H1 (cell line): ENCODE measurements around the gene TTC23. TPM values are rescaled to one million over a fixed set of nuclear protein-coding genes. Genes with fewer than 3 reads are reported as not detected.

Experiments used
- CTCF ChIA-PET: fragments of 300-600 bp; sonication (Branson Sonifier 250); formaldehyde crosslinking; loops from one replicate; lab custom pipeline; 2021; ENCODE audit not compliant: partially characterized antibody; lab: Charles Lee
- POLR2A ChIA-PET: fragments of 300-600 bp; sonication (Branson Sonifier 250); formaldehyde crosslinking; loops from one replicate; lab custom pipeline; 2021; ENCODE audit warnings: inconsistent platforms; ENCODE audit not compliant: partially characterized antibody; lab: Charles Lee
- DNase-seq, 2 experiments: peaks; one replicate each; pipeline versions ENCODE4 v3.0.0 to v3.0.0-alpha.2; 2010 to 2022; ENCODE audit warnings: low spot score in 2 of 2, low read depth in 1 of 2, mixed read lengths in 1 of 2
- FAIRE-seq: peaks from 2 replicates; lab custom pipeline; 2011; peaks lifted over from hg19 to GRCh38; lab: Jason Lieb, UNC
- H2AFZ ChIP-seq: 2 replicates; pipeline ENCODE4 v1.8.1; 2012; ENCODE audit warnings: low read length, inconsistent platforms
- H2AK5ac ChIP-seq: 2 replicates; pipeline ENCODE4 v1.6.1; 2013; ENCODE audit warnings: low read depth, low read length
- H2BK120ac ChIP-seq: replicated peaks from 2 replicates; pipeline ENCODE3; 2013; ENCODE audit warnings: low read depth, low read length, inconsistent platforms
- H2BK12ac ChIP-seq: 2 replicates; pipeline ENCODE4 v1.6.1; 2013; ENCODE audit warnings: low read depth, low read length
- H2BK15ac ChIP-seq: 2 replicates; pipeline ENCODE4 v1.6.1; 2013; ENCODE audit warnings: low read length
- H2BK20ac ChIP-seq: 2 replicates; pipeline ENCODE4 v1.6.1; 2013; ENCODE audit warnings: low read length
- H2BK5ac ChIP-seq: 2 replicates; pipeline ENCODE4 v1.6.1; 2013; ENCODE audit warnings: low read depth, low read length
- H3K14ac ChIP-seq: 2 replicates; pipeline ENCODE4 v1.6.1; 2013; ENCODE audit warnings: inconsistent platforms; ENCODE audit not compliant: insufficient read length
- H3K18ac ChIP-seq: 2 replicates; pipeline ENCODE4 v1.6.1; 2013; ENCODE audit warnings: low read length; ENCODE audit errors: extremely low read depth
- H3K23ac ChIP-seq: 2 replicates; pipeline ENCODE4 v1.6.1; 2013; ENCODE audit warnings: inconsistent platforms; ENCODE audit not compliant: insufficient read length
- H3K23me2 ChIP-seq: 2 replicates; pipeline ENCODE4 v1.6.1; 2013; ENCODE audit warnings: low read depth, low read length
- H3K27ac ChIP-seq: 2 replicates; pipeline ENCODE4 v1.6.1; 2011; ENCODE audit warnings: low read depth, low read length, inconsistent platforms
- H3K27me3 ChIP-seq, 4 experiments: replicated peaks in 1 of 4; 1 replicate in 1 of 4; 2 replicates in 3 of 4; pipeline versions ENCODE4 v1.6.1 to v1.8.1; 2011 to 2013; ENCODE audit warnings: low read length in 3 of 4, mild to moderate bottlenecking in 3 of 4, inconsistent platforms in 2 of 4, mixed read lengths in 2 of 4, moderate library complexity in 1 of 4; ENCODE audit not compliant: control insufficient read depth in 3 of 4, insufficient read depth in 3 of 4; ENCODE audit errors: extremely low read depth in 1 of 4
- H3K36me3 ChIP-seq, 4 experiments: 2 replicates each; pipeline versions ENCODE4 v1.6.1 to v1.8.1; 2011 to 2013; ENCODE audit warnings: mild to moderate bottlenecking in 4 of 4, low read length in 3 of 4, moderate library complexity in 2 of 4, control low read depth in 1 of 4, inconsistent platforms in 1 of 4; ENCODE audit not compliant: insufficient read depth in 4 of 4, control insufficient read depth in 2 of 4
- H3K4ac ChIP-seq: replicated peaks from 2 replicates; pipeline ENCODE3; 2013; ENCODE audit warnings: low read length, low read depth, mixed read lengths, inconsistent platforms; ENCODE audit not compliant: insufficient read length
- H3K4me1 ChIP-seq, 4 experiments: replicated peaks in 1 of 4; 1 replicate in 1 of 4; 2 replicates in 3 of 4; pipeline versions ENCODE4 v1.6.1 to v1.8.1; 2011 to 2013; ENCODE audit warnings: low read length in 3 of 4, inconsistent platforms in 2 of 4, mixed read lengths in 1 of 4; ENCODE audit not compliant: insufficient read depth in 4 of 4, control insufficient read depth in 3 of 4
- H3K4me2 ChIP-seq, 2 experiments: 2 replicates each; pipeline versions ENCODE4 v1.6.1 to v1.8.1; 2011 to 2013; ENCODE audit warnings: low read depth in 2 of 2, low read length in 2 of 2, control low read depth in 1 of 2, inconsistent platforms in 1 of 2, mild to moderate bottlenecking in 1 of 2; ENCODE audit not compliant: insufficient read depth in 1 of 2
- H3K4me3 ChIP-seq, 4 experiments: fragments of 200-600, 300-600 bp in 1 of 4; sonication (generic), shearing (Covaris generic), sonication (Bioruptor Twin) in 1 of 4; 2 replicates each; pipeline versions ENCODE4 v1.5.1 to v1.8.1; 2011 to 2016; ENCODE audit warnings: low read length in 4 of 4, low read depth in 3 of 4, control low read depth in 2 of 4, inconsistent platforms in 2 of 4, mild to moderate bottlenecking in 2 of 4, mixed read lengths in 1 of 4, moderate library complexity in 1 of 4; ENCODE audit not compliant: insufficient read depth in 2 of 4; ENCODE audit errors: extremely low read depth in 1 of 4
- H3K56ac ChIP-seq: replicated peaks from 2 replicates; pipeline ENCODE3; 2013; ENCODE audit warnings: low read depth, mild to moderate bottlenecking, mixed read lengths, low read length, inconsistent platforms; ENCODE audit not compliant: insufficient read length
- H3K79me1 ChIP-seq: 2 replicates; pipeline ENCODE4 v1.6.1; 2013; ENCODE audit warnings: low read depth, low read length, control low read depth
- H3K79me2 ChIP-seq, 2 experiments: 2 replicates each; pipeline versions ENCODE4 v1.6.1 to v1.8.1; 2012 to 2013; ENCODE audit warnings: low read length in 2 of 2, mild to moderate bottlenecking in 2 of 2, inconsistent platforms in 1 of 2; ENCODE audit not compliant: insufficient read depth in 2 of 2, control insufficient read depth in 1 of 2
- H3K9ac ChIP-seq, 4 experiments: replicated peaks in 1 of 4; 1 replicate in 1 of 4; 2 replicates in 3 of 4; pipeline versions ENCODE4 v1.6.1 to v1.8.1; 2011 to 2013; ENCODE audit warnings: low read depth in 3 of 4, low read length in 3 of 4, control low read depth in 2 of 4, mild to moderate bottlenecking in 2 of 4, moderate library complexity in 2 of 4, inconsistent platforms in 1 of 4; ENCODE audit errors: extremely low read depth in 1 of 4
- H3K9me3 ChIP-seq, 2 experiments: 2 replicates each; pipeline versions ENCODE4 v1.6.1 to v1.8.1; 2012 to 2013; ENCODE audit warnings: mild to moderate bottlenecking in 2 of 2, moderate library complexity in 2 of 2, control low read depth in 1 of 2, inconsistent platforms in 1 of 2, low read depth in 1 of 2, low read length in 1 of 2, mixed read lengths in 1 of 2; ENCODE audit not compliant: insufficient read depth in 2 of 2
- H4K20me1 ChIP-seq, 2 experiments: replicated peaks in 1 of 2; 2 replicates each; pipeline versions ENCODE3 to v1.8.1; 2011 to 2013; ENCODE audit warnings: inconsistent platforms in 2 of 2, low read length in 2 of 2, mild to moderate bottlenecking in 1 of 2; ENCODE audit not compliant: insufficient read depth in 2 of 2, control insufficient read depth in 1 of 2
- H4K5ac ChIP-seq: 2 replicates; pipeline ENCODE4 v1.6.1; 2013; ENCODE audit warnings: low read length, low read depth, mixed read lengths, inconsistent platforms; ENCODE audit not compliant: insufficient read length
- H4K8ac ChIP-seq: 2 replicates; pipeline ENCODE4 v1.8.0; 2013; ENCODE audit warnings: mild to moderate bottlenecking, moderate library complexity, low read length, inconsistent platforms; ENCODE audit not compliant: insufficient read depth; ENCODE audit errors: extremely low read depth
- H4K91ac ChIP-seq: replicated peaks from 2 replicates; pipeline ENCODE3; 2013; ENCODE audit warnings: low read length, mixed read lengths, inconsistent platforms; ENCODE audit not compliant: insufficient read length
- CBX5 ChIP-seq: fragments of 300-800, 300-1000 bp; sonication (generic); IDR thresholded peaks from 2 replicates; pipeline ENCODE4 v1.7.1; 2016; ENCODE audit warnings: antibody characterized with exemption, low read length, low read depth
- CBX8 ChIP-seq: fragments of 300-800, 300-1000 bp; sonication (generic); IDR thresholded peaks from 2 replicates; pipeline ENCODE4 v1.7.1; 2016; ENCODE audit warnings: low read depth, low read length, borderline replicate concordance
- CTBP2 ChIP-seq: IDR thresholded peaks from 2 replicates; pipeline ENCODE4 v1.7.0; 2011; ENCODE audit warnings: borderline replicate concordance, mild to moderate bottlenecking, moderate library complexity, mixed read lengths, low read length; ENCODE audit not compliant: insufficient read depth, insufficient read length
- GABPA ChIP-seq: IDR thresholded peaks from 2 replicates; pipeline ENCODE4 v1.6.1; 2011; ENCODE audit warnings: mild to moderate bottlenecking, low read length, moderate library complexity, borderline replicate concordance; ENCODE audit not compliant: insufficient read depth
- KDM1A ChIP-seq: fragments of 200-600, 300-600 bp; sonication (generic); IDR thresholded peaks from 2 replicates; pipeline ENCODE4 v1.7.1; 2016; ENCODE audit warnings: mild to moderate bottlenecking, low read length, borderline replicate concordance
- PHF8 ChIP-seq: fragments of 200-600 bp; sonication (generic); conservative IDR thresholded peaks from 2 replicates; pipeline ENCODE4 v1.7.1; 2012; ENCODE audit warnings: low read depth, mild to moderate bottlenecking, inconsistent platforms, low read length, moderate library complexity
- POLR2AphosphoS5 ChIP-seq: IDR thresholded peaks from 2 replicates; pipeline ENCODE4 v1.6.1; 2011; ENCODE audit warnings: low read depth, low read length
- SAP30 ChIP-seq: fragments of 300-600 bp; sonication (generic); IDR thresholded peaks from 2 replicates; pipeline ENCODE4 v1.7.1; 2012; ENCODE audit warnings: low read length, moderate library complexity, mild to moderate bottlenecking, inconsistent platforms; ENCODE audit not compliant: insufficient read depth, insufficient replicate concordance
- SUZ12 ChIP-seq: fragments of 200-600 bp; sonication (generic); IDR thresholded peaks from 2 replicates; pipeline ENCODE4 v1.6.1; 2012; ENCODE audit warnings: mild to moderate bottlenecking, inconsistent platforms, low read length, moderate library complexity, mixed read lengths
- TCF12 ChIP-seq: IDR thresholded peaks from 2 replicates; pipeline ENCODE4 v1.6.1; 2011; ENCODE audit warnings: low read depth, mild to moderate bottlenecking, low read length
- WGBS, 2 experiments: shearing (Covaris generic) in 1 of 2; methylation state at CpG; one replicate each; pipeline versions ENCODE4 v1.1.6 to v1.1.7; 2013 to 2015; ENCODE audit warnings: low lambda C conversion rate in 2 of 2, mixed read lengths in 2 of 2, inconsistent platforms in 1 of 2, low coverage in 1 of 2, missing lambda C conversion rate in 1 of 2; ENCODE audit not compliant: insufficient replicate concordance in 2 of 2, insufficient coverage in 1 of 2, insufficient read length in 1 of 2; ENCODE audit errors: extremely low coverage in 1 of 2, missing lambda C conversion rate in 1 of 2; 5-methylcytosine and 5-hydroxymethylcytosine counted together
- polyA plus RNA-seq, 7 experiments: library from polyadenylated mRNA; depleted of rRNA in 3 of 7; stranded (reverse) in 5 of 7; unstranded in 2 of 7; fragments of >200 nt in 5 of 7; fragments of 200-250 nt in 2 of 7; gene quantifications; 1 replicate in 5 of 7; 2 replicates in 1 of 7; 4 replicates in 1 of 7; pipeline versions ENCODE4 v1.2.1 to v1.2.3, GENCODE V29; 2011 to 2013; ENCODE audit warnings: missing spikeins in 2 of 7, mixed read lengths in 2 of 7
- total RNA-seq: library from RNA; stranded (reverse); fragmentation: NEBNext Ultra II Directional; extraction: Animal tissue kit (Norgen Biotek cat#: 25700); gene quantifications from 2 replicates; pipeline ENCODE4 v1.2.1, GENCODE V29; 2021
- TF ChIP-seq, protein P1 (sequence below): IDR thresholded peaks from 2 replicates; pipeline ENCODE4 v1.6.1; 2011; ENCODE audit warnings: low read length, improper control_type of control experiment
- TF ChIP-seq, protein P2 (sequence below): IDR thresholded peaks from 2 replicates; pipeline ENCODE4 v1.6.1; 2011; ENCODE audit warnings: low read depth, mild to moderate bottlenecking, low read length; ENCODE audit not compliant: insufficient read depth

TTC23 gene
- total and polyA plus RNA-seq, 2 of the 8 experiments (the other 6 are each of a cell fraction or from before 2014, with no cell fraction given), result 4.8 to 23.0 TPM

DNA sequence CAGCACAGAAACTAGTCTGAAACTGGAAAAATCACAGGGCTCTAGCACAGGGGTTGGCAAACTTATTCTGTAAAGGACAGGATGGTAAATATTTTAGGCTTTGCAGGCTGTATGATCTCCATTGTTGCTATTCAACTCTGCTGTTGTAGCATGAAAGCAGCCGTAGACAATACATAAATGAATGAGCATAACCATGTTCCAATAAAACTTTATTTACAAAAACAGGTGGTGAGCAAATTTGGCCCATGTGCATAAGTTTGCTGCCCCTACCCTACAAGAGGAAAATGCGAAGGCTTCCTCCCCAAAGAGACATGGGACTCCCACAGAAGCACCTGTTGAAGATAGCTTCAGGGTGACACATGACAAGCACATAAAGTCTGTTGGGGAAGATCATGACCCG, 85.3 kb downstream of the TTC23 start:
- no peaks in the 10 kb centered on the region for H3K79me2 ChIP-seq
- H2BK5ac ChIP-seq, result no peak overlapping the region
- CTCF ChIA-PET, result interaction anchor here (0.6 to 1.0 kb wide), 2 partner anchors 48 to 49 kb away, joined by 3 read pairs; no protein-coding TSS in a partner anchor
- TF ChIP-seq POLR2AphosphoS5 (no peak), GABPA (no peak), TCF12 (no peak), CBX5 (no peak), KDM1A (no peak), CTBP2 (no peak), CBX8 (no peak), SUZ12 (no peak), SAP30 (no peak), PHF8 (no peak)
- TF ChIP-seq, protein P1, sequence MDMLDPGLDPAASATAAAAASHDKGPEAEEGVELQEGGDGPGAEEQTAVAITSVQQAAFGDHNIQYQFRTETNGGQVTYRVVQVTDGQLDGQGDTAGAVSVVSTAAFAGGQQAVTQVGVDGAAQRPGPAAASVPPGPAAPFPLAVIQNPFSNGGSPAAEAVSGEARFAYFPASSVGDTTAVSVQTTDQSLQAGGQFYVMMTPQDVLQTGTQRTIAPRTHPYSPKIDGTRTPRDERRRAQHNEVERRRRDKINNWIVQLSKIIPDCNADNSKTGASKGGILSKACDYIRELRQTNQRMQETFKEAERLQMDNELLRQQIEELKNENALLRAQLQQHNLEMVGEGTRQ, result no peak
- TF ChIP-seq, protein P2, sequence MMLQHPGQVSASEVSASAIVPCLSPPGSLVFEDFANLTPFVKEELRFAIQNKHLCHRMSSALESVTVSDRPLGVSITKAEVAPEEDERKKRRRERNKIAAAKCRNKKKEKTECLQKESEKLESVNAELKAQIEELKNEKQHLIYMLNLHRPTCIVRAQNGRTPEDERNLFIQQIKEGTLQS, result no peak

More for the DNA sequence above, 85.3 kb downstream of the TTC23 start:
- H4K5ac ChIP-seq, result no peak overlapping the region
- H3K56ac ChIP-seq, result no peak overlapping the region
- H4K8ac ChIP-seq, result no peak overlapping the region
- no peak overlapping the region for H3K4me3 ChIP-seq
- no peak overlapping the region for H2AFZ ChIP-seq
- no peak overlapping the region for H2BK120ac ChIP-seq
- H3K36me3 ChIP-seq, result peaks cover 0 to 2% (median 0%) of the 10 kb centered on the region in 4 experiments; a peak in 5 of 8 replicates
- peak in 1 of 2 experiments; percentile 4 for DNase-seq
- H3K23ac ChIP-seq, result no peak overlapping the region
- no peaks in the 10 kb centered on the region for H3K9me3 ChIP-seq
- H3K23me2 ChIP-seq, result no peaks in the 10 kb centered on the region
- no peak overlapping the region for H3K9ac ChIP-seq
- FAIRE-seq, result no peak
- no peaks in the 10 kb centered on the region for H3K27me3 ChIP-seq
- no peaks in the 10 kb centered on the region for H3K4me1 ChIP-seq
- H2BK20ac ChIP-seq, result no peak overlapping the region
- H3K79me1 ChIP-seq, result no peaks in the 10 kb centered on the region
- H3K4me2 ChIP-seq, result no peak overlapping the region
- no peaks in the 10 kb centered on the region for H4K20me1 ChIP-seq
- POLR2A ChIA-PET, result no interaction called here
- H2BK12ac ChIP-seq, result no peak overlapping the region
- H2AK5ac ChIP-seq, result no peak overlapping the region
- no peak overlapping the region for H2BK15ac ChIP-seq
- H3K27ac ChIP-seq, result no peak overlapping the region
- H3K14ac ChIP-seq, result no peak overlapping the region
- H3K18ac ChIP-seq, result no peak overlapping the region
- H4K91ac ChIP-seq, result no peak overlapping the region
- H3K4ac ChIP-seq, result no peak overlapping the region
- 85% methylated on average over 3 of the region's 3 CpGs; no CpG with 5 or more reads in 1 of the 2 experiments for WGBS, 2 experiments
